GM21367 (cell line): ENCODE results near the gene C1orf116.

Source experiments
- ATAC-seq: cut with Tn5 transposase; IDR thresholded peaks from one replicate; pipeline ENCODE4 v1.9.1; 2021; ENCODE audit not compliant: unreplicated experiment

The C1orf116 gene

GRCh38 chr1:207000651-207001291 lies 31.8 kb downstream of the C1orf116 start:
- ATAC-seq: no peak

DNA sequence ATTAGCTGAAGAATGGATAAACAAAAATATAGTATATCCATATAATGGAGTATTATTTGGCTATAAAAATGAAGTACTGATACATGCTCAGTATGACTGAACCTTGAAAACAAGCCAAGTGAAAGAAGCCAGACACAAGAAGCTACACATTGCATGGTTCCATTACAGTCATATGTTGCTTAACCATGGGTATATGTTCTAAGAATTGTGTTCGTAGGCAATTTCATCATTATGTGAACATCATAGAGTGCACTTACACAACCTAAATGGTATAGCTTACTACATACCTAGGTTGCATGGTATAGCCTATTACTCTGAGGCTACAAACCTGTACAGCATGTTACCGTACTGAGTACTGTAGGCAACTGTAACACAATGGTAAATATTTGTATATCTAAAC lies 33.7 kb downstream of the C1orf116 start:
- no peak for ATAC-seq

DNA sequence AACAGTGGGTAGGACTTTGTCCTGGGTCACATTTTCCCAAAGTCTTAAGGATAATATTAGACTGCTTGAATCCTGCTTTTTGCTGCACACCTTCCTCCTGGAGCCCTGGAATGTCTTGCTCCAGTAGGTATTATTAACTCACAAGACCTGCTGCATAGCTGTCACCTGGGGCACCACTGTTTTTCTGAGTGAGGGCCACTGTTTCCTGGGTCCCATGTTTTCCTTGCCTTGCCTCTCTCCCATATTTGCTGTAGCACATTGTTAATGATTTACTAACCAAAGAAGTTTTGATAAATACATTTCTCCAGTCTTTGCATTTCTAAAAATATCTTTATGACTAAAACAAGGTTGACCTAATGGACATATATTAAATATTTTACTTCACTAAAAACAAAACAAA lies 39.8 kb downstream of the C1orf116 start:
- ATAC-seq: no peak

GRCh38 chr1:206987873-206988272 lies 44.7 kb downstream of the C1orf116 start:
- ATAC-seq: no peak

GRCh38 chr1:206986885-206987284 lies 45.7 kb downstream of the C1orf116 start:
- no peak for ATAC-seq

GRCh38 chr1:206986402-206986801 lies 46.2 kb downstream of the C1orf116 start:
- no peak for ATAC-seq

- ATAC-seq: no peak
These were observed 47.3 kb downstream of the C1orf116 start for GRCh38 chr1:206985162-206985749.

GRCh38 chr1:206982216-206982615 lies 50.3 kb downstream of the C1orf116 start:
- ATAC-seq: peak; percentile 53

- ATAC-seq: no peak
These were observed 53.0 kb downstream of the C1orf116 start for GRCh38 chr1:206979379-206980043.

GRCh38 chr1:206978259-206978658 lies 54.3 kb downstream of the C1orf116 start:
- ATAC-seq: no peak

GRCh38 chr1:206975306-206975705 lies 57.2 kb downstream of the C1orf116 start:
- no peak for ATAC-seq

- no peak for ATAC-seq
These were observed 58.4 kb downstream of the C1orf116 start for GRCh38 chr1:206974140-206974539.

DNA sequence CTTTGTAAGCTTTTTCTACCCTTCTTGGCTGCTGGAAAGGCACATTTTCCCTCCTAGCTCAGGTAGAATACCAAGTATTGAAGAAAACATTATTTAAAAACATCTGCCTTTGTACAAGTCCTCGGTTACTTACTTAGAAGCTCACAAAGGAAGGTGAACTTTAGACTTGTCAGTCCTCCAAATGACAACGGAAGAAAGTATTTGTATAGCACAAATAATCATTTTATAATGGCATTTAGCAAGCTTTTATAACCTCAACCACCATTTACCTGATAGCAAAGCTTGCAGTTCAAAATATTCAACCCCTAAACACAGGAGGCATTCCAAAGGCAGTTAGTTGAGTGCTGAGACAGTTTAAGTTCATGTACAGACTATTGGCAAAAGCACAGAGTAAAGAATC lies 59.8 kb downstream of the C1orf116 start:
- no peak for ATAC-seq

GRCh38 chr1:206971029-206971655 lies 61.4 kb downstream of the C1orf116 start:
- ATAC-seq: peak; percentile 51

- ATAC-seq: no peak
These were observed 62.1 kb downstream of the C1orf116 start, which contains the start of gene FCAMR for GRCh38 chr1:206970446-206970845. Gene FCAMR, minus strand, starts transcription at chr1:206970460. Its CDS starts 335 bp downstream, at chr1:206970125.

- ATAC-seq: no peak
These were observed 63.5 kb downstream of the C1orf116 start for GRCh38 chr1:206969090-206969489.
